Measurements from ENCODE around the gene POLR3E.

Gene POLR3E

GRCh38 chr16:22323173-22323958, 26.2 kb downstream of the POLR3E start:
- TF ChIP-seq, protein P1, sequence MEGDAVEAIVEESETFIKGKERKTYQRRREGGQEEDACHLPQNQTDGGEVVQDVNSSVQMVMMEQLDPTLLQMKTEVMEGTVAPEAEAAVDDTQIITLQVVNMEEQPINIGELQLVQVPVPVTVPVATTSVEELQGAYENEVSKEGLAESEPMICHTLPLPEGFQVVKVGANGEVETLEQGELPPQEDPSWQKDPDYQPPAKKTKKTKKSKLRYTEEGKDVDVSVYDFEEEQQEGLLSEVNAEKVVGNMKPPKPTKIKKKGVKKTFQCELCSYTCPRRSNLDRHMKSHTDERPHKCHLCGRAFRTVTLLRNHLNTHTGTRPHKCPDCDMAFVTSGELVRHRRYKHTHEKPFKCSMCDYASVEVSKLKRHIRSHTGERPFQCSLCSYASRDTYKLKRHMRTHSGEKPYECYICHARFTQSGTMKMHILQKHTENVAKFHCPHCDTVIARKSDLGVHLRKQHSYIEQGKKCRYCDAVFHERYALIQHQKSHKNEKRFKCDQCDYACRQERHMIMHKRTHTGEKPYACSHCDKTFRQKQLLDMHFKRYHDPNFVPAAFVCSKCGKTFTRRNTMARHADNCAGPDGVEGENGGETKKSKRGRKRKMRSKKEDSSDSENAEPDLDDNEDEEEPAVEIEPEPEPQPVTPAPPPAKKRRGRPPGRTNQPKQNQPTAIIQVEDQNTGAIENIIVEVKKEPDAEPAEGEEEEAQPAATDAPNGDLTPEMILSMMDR (IDR thresholded peaks at IDR 0.05) = no peak
- no peak for TF ChIP-seq ZFX (IDR thresholded peaks at IDR 0.05; ENCODE audit: borderline replicate concordance)
- no peak overlapping the region for H3K27ac ChIP-seq

DNA sequence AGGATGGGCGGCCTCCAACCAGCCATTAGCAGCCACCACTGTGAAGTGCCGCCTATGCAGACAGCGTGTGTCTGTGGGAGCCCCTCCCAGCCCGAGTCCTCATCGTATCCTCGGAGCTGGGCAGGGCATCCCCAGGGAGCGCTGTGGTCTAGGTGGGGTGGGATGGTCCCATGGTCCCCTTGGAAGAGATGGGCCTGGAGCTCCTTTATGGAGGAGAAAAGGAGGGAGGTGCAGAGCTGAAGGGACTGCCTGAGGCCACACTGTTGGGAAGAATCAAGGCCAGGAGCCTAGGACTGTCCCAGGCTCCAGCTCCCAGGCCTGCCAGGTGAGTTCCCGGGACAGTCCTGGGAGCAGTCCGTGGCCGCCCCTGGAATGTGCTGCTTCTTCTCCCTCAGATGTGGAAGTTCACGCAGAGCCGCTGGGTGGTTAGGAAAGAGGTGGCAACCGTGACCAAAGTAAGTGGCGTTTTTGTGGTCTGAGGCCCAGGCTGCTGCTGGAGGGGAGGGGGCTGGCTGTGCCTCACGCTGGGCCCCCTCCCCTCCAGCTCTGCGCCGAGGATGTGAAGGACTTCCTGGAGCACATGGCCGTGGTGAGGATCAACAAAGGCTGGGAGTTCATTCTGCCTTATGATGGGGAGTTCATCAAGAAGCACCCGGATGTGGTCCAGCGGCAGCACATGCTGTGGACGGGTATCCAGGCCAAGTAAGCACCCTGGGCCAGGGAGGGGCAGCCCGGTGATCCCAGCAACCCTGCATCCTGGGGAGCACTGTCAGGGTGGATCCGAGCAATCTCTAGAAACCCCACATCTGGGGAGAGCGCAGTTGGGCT, 27.0 kb downstream of the POLR3E start:
- no peak for TF ChIP-seq ZFX (IDR thresholded peaks at IDR 0.05; ENCODE audit: borderline replicate concordance)
- TF ChIP-seq, protein P1 (IDR thresholded peaks at IDR 0.05) = no peak
- no peak overlapping the region for H3K27ac ChIP-seq

DNA sequence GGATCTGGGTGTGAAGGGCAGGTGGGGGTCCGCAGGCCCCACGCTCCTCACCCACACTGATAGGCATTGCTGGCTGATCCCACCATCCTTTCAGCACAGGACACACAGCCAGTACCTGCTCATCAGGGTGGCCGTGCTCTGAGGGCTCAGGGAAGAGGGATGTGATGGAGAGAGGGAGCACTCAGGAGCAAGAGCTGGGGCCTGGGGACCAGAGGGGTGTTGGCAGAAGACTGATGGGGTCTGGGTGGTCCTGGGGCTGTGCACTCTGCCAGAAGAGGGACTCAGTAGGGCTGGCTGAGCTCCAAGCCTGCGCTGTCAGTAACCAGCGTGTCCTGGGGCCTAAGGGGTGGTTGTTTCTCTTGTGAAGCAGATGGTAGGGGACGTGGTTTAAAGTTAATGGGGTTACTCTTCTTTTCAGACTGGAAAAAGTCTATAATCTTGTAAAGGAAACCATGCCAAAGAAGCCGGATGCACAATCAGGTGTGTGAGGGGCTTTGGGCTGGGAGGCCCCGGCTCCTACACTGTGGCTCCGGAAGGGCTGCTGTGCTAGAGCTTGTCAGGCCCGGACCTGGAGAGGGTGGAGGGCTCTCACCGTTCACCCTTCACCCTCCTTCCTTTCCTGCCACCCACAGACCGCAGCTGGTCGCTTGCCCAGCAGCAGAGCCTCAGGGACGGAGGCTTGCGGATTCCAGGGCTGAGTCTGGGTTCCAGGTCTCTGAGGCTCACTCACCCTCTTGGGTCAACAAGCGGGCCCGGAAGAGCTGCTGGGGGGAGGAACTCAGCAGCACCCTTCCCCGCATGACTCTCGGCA, 27.8 kb downstream of the POLR3E start:
- no peak for TF ChIP-seq ZFX (IDR thresholded peaks at IDR 0.05; ENCODE audit: borderline replicate concordance)
- TF ChIP-seq, protein P1 (IDR thresholded peaks at IDR 0.05) = no peak
- no peak overlapping the region for H3K27ac ChIP-seq

DNA sequence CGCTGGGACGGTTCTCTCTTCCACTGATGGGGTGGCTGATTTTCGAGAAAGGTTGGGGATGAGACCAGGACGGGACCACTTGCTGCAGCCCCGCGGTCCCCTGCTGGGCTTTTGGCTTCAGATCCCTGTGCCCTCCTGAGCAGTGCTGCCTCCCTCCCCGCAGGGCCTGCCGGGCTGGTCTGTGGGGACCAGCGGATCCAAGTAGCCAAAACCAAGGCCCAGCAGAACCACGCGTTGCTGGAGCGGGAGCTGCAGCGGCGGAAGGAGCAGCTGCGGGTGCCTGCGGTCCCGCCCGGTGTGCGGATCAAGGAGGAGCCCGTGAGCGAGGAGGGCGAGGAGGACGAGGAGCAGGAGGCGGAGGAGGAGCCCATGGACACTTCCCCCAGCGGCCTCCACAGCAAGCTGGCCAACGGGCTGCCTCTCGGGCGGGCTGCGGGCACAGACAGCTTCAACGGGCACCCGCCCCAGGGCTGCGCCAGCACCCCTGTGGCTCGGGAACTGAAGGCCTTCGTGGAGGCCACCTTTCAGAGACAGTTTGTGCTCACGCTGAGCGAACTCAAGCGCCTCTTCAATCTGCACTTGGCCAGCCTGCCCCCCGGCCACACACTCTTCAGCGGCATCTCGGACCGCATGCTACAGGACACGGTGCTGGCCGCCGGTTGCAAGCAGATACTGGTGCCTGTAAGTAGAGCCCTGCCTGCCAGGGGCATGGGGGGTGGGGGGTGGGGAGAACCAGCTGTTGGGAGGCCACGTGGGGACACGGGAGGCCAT, 28.6 kb downstream of the POLR3E start:
- TF ChIP-seq, protein P1 (IDR thresholded peaks at IDR 0.05) = no peak
- no peak for TF ChIP-seq ZFX (IDR thresholded peaks at IDR 0.05; ENCODE audit: borderline replicate concordance)
- H3K27ac ChIP-seq = no peak overlapping the region

DNA sequence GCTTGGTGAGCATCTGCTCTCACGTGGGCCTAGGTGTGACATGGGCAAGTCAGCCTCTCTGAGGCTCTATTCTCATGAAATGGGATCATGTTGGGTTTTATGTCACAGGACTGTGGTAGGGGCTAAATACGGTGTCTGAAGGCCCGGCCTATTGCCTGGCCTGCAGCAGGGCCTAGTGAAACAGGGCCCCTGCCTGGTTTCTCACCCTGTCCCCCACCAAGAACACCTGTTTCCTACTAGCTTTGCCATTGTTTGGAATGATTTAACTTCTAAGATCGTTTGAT, 29.1 kb downstream of the POLR3E start:
- H3K27ac ChIP-seq = no peak overlapping the region
- no peak for TF ChIP-seq ZFX (IDR thresholded peaks at IDR 0.05; ENCODE audit: borderline replicate concordance)
- TF ChIP-seq, protein P1 (IDR thresholded peaks at IDR 0.05) = no peak

DNA sequence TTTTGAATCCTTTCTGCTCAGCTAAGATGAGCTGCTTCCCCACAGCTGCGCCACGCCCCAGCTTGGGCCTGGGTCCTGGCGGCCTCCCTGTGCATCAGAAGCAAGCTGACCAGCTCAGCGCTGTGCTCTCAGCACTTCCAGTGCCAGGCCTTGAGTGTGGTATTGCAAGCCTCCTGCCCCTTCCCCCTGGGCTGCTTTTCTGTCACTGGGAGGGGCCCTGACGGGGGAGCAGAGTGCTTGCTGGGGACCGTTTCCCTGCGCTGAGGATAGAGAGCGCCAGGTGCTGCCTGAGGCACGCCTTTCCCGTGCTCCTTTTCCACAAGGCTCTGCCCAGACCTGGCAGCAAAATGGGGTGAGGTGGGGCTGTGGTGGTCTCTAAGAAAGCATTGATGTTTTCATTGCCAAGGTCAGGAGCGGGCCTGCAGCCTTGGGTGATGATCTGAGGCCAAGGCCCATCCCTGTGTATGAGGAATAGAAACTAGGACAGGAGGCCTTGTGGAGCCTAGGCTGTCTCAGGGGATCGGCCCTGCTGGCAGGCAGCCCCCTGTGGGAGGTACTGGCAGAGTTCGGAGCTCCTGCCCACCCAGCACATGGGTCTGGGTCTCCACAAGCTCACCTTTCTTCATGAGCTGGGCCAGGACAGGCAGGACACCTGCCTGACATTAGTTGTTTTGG, 29.7 kb downstream of the POLR3E start:
- no peak for TF ChIP-seq ZFX (IDR thresholded peaks at IDR 0.05; ENCODE audit: borderline replicate concordance)
- TF ChIP-seq, protein P1 (IDR thresholded peaks at IDR 0.05) = no peak
- no peak overlapping the region for H3K27ac ChIP-seq

All from 22Rv1 (cell line).